ENCODE data around the gene ACAD8.

ACAD8 gene

GRCh38 chr11:134293119-134294113 is 40.0 kb downstream of the ACAD8 start:
- no peak overlapping the region for H3K4me3 ChIP-seq (replicated peaks; ENCODE audit: low read depth, low read length)
- no peak for DNase-seq (ENCODE audit: extremely low read depth, low read depth)
- TF ChIP-seq CTCF (IDR thresholded peaks at IDR 0.05; ENCODE audit: low read depth, low read length, missing control alignments): no peak

- no peak for TF ChIP-seq CTCF (IDR thresholded peaks at IDR 0.05; ENCODE audit: low read depth, low read length, missing control alignments)
- no peak for DNase-seq (ENCODE audit: extremely low read depth, low read depth)
- no peak overlapping the region for H3K4me3 ChIP-seq (replicated peaks; ENCODE audit: low read depth, low read length)
These were observed 41.3 kb downstream of the ACAD8 start for GRCh38 chr11:134294664-134295063.

- no peak for DNase-seq (ENCODE audit: extremely low read depth, low read depth)
- no peak overlapping the region for H3K4me3 ChIP-seq (replicated peaks; ENCODE audit: low read depth, low read length)
- TF ChIP-seq CTCF (IDR thresholded peaks at IDR 0.05; ENCODE audit: low read depth, low read length, missing control alignments): no peak
These were observed 58.9 kb downstream of the ACAD8 start for GRCh38 chr11:134312223-134312622.

- TF ChIP-seq CTCF (IDR thresholded peaks at IDR 0.05; ENCODE audit: low read depth, low read length, missing control alignments): no peak
- DNase-seq (ENCODE audit: extremely low read depth, low read depth): no peak
- no peak overlapping the region for H3K4me3 ChIP-seq (replicated peaks; ENCODE audit: low read depth, low read length)
These were observed 59.4 kb downstream of the ACAD8 start for GRCh38 chr11:134312807-134313206.

- no peak for TF ChIP-seq CTCF (IDR thresholded peaks at IDR 0.05; ENCODE audit: low read depth, low read length, missing control alignments)
- no peak for DNase-seq (ENCODE audit: extremely low read depth, low read depth)
- H3K4me3 ChIP-seq (replicated peaks; ENCODE audit: low read depth, low read length): no peak overlapping the region
These were observed 60.0 kb downstream of the ACAD8 start for GRCh38 chr11:134313379-134313778.

GRCh38 chr11:134313821-134314607 is 60.6 kb downstream of the ACAD8 start:
- no peak for DNase-seq (ENCODE audit: extremely low read depth, low read depth)
- no peak overlapping the region for H3K4me3 ChIP-seq (replicated peaks; ENCODE audit: low read depth, low read length)
- TF ChIP-seq CTCF (IDR thresholded peaks at IDR 0.05; ENCODE audit: low read depth, low read length, missing control alignments): no peak

Data from HFF-Myc (cell line).